ENCODE results near the gene GLT1D1. TPM values are rescaled to one million over a fixed set of nuclear protein-coding genes. Genes with fewer than 3 reads are reported as not detected.
"Not testable (repeated sequence)": the region's sequence is repeated elsewhere in the genome, so short reads cannot be mapped to it uniquely, and the experiment has no call there.

The GLT1D1 gene
- total and polyA plus RNA-seq, 10 donors, result 0.41 to 41.4 (median 13.9) TPM

DNA sequence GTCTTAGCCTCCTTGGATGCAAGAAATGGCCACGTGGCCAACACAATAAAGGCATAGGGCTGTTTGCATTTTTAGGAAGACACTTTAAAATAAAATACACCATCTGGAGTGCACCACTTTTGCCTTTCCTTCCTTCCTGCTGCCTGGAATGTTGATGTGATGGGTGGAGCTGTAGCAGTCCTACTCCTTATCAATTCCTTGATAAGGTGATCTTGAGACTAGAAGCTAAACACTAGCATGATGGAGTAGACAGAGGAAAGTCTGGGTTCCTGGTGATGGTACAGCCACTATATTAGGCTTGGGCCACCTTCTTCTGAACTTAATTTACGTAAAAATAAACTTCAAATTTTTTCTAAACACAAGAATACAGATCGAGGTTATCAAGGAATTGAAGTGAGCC lies 2.9 kb upstream of the GLT1D1 start:
- WGBS, 5 donors, result 61 to 77% (median 72%) methylated on average over 3 of the region's 3 CpGs
- TF ChIP-seq POLR2AphosphoS5 (IDR thresholded peaks at IDR 0.05), result no peak
- TF ChIP-seq POLR2A (IDR thresholded peaks at IDR 0.05), result no peak
- TF ChIP-seq, protein P1, sequence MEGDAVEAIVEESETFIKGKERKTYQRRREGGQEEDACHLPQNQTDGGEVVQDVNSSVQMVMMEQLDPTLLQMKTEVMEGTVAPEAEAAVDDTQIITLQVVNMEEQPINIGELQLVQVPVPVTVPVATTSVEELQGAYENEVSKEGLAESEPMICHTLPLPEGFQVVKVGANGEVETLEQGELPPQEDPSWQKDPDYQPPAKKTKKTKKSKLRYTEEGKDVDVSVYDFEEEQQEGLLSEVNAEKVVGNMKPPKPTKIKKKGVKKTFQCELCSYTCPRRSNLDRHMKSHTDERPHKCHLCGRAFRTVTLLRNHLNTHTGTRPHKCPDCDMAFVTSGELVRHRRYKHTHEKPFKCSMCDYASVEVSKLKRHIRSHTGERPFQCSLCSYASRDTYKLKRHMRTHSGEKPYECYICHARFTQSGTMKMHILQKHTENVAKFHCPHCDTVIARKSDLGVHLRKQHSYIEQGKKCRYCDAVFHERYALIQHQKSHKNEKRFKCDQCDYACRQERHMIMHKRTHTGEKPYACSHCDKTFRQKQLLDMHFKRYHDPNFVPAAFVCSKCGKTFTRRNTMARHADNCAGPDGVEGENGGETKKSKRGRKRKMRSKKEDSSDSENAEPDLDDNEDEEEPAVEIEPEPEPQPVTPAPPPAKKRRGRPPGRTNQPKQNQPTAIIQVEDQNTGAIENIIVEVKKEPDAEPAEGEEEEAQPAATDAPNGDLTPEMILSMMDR (IDR thresholded peaks at IDR 0.05 in 8 of 11, conservative IDR thresholded peaks at IDR 0.05 in 3 of 11), result no peak
- DNase-seq, result peak; percentile 1

DNA sequence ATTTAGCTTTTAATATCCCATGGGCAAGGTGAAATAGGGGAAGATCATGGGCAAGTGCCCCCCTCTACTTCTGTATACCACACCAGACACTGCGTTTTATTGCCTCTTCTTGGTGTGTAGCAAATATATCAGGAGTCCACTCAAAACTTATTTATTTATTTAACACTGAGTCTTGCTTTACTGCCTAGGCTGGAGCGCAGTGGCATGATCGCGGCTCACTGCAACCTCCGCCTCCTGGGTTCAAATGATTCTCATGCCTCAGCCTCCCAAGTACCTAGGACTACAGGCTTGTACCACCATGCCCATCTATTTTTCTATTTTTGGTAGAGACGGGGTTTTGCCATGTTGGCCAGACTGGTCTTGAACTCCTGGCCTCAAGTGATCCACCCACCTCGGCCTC lies 1.8 kb upstream of the GLT1D1 start:
- Histone ChIP-seq H3K4me1 (peaks cover 0 to 28% (median 6%) of the 10 kb centered on the region in 6 donors), H3K27me3 (replicated peaks in 1 of 7) (peaks cover 0 to 60% (median 35%) of the 10 kb centered on the region in 7 donors), H3K27ac (peak overlapping the region in 3 of 8 donors; percentile 89 to 96 (median 92))
- intact Hi-C loops (cut with DNase I; ENCODE audit: low total_unique reads); H3K36me3 ChIP-seq; H3K4me3 ChIP-seq; H3K9me3 ChIP-seq: not testable (repeated sequence)
- WGBS, 5 donors, result 69 to 90% (median 82%) methylated on average over 7 of the region's 7 CpGs
- peak; percentile 29 for DNase-seq

More for the DNA sequence above, 2.9 kb upstream of the GLT1D1 start:
- Histone ChIP-seq H3K36me3 (no peaks in the 10 kb centered on the region), H3K27me3 (replicated peaks in 1 of 7) (peaks cover 0 to 52% (median 35%) of the 10 kb centered on the region in 7 donors), H3K9me3 (no peaks in the 10 kb centered on the region), H3K4me3 (no peak overlapping the region), H3K27ac (no peak overlapping the region), H3K4me1 (peaks cover 0 to 27% (median 6%) of the 10 kb centered on the region in 6 donors)
- intact Hi-C loops (cut with DNase I; ENCODE audit: low total_unique reads), result no loop called here

DNA sequence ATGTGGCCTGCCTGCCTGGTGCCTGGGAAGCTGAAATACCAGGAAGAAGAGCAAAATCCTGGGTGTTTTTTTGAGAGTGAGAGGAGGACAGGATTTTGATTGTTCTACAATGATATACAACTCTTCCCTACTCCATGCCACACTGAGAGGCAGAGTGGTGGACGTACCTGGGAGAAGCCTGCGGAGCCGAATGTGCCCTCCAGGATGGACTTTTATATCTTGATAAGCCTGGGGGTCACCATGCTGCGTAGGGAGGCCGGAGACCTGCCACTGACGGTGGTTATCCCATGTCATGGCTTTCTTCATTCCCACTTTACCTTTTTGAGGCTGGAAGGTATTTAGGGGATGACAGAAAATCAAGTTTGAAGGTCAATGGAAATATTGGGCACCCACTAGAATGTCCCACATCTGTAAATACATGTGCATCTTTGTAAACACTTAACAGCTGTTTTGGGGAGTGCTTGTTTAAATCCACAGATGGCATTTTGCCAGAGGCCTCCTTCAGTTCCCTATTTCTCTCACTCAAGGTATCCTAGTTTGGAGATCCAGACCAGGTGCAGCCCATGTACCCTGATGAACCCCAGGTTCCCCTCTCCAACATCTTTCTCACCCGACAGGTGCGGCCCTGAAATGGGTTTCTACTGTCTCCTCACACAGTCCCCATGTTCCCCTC lies 1.1 kb upstream of the GLT1D1 start:
- intact Hi-C loops (cut with DNase I; ENCODE audit: low total_unique reads), result no loop called here
- no peaks in the 10 kb centered on the region for H3K9me3 ChIP-seq
- peak overlapping the region in 3 of 8 donors; percentile 40 to 71 (median 46) for H3K4me3 ChIP-seq
- peaks cover 0 to 64% (median 35%) of the 10 kb centered on the region in 7 donors for H3K27me3 ChIP-seq (replicated peaks in 1 of 7)
- H3K4me1 ChIP-seq, result peaks cover 0 to 36% (median 6%) of the 10 kb centered on the region in 6 donors
- WGBS, 5 donors, result 74 to 88% (median 81%) methylated on average over 8 of the region's 8 CpGs
- peak; percentile 61 for DNase-seq
- TF ChIP-seq, protein P1 (IDR thresholded peaks at IDR 0.05 in 8 of 11, conservative IDR thresholded peaks at IDR 0.05 in 3 of 11), result no peak
- TF ChIP-seq POLR2AphosphoS5 (IDR thresholded peaks at IDR 0.05) (no peak), POLR2A (IDR thresholded peaks at IDR 0.05) (no peak)
- H3K27ac ChIP-seq, result peak overlapping the region in 5 of 8 donors; percentile 62 to 96 (median 89)
- H3K36me3 ChIP-seq, result no peaks in the 10 kb centered on the region

DNA sequence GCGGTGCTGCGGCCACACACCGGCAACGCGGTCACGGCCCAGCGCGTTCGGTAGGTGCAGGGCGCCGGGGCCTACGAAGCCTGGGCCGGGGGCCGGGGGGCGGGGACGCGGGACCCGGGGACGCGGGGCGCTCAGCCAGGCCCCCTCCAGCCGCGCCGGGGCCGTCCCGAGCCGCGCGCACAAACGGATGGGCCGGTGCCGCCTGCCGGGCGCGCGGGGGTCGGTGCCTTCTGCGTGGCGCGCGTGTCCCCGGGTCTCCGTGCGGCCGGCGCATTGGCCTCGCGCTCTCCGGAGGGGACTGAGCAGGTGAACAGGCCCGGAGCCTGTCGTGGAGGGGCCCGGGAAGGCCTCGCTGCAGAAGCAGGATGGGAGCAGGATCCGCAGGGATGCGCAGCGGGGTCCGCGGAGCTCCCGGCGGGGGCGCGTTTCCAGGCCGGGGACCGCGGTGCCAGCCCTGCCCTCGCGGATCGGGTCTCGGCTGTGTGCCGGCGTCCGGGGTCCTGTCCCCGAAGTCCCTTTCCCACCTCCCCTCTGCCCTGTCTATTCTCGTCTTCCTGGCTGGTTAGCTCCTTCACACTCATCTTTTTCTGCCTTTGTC lies 421 bp downstream of the GLT1D1 start:
- Histone ChIP-seq H3K36me3 (no peaks in the 10 kb centered on the region), H3K4me1 (peaks cover 0 to 36% (median 6%) of the 10 kb centered on the region in 6 donors), H3K4me3 (peak overlapping the region in 7 of 8 donors; percentile 20 to 71 (median 32)), H3K9me3 (no peaks in the 10 kb centered on the region), H3K27ac (peak overlapping the region in 7 of 8 donors; percentile 69 to 96 (median 84)), H3K27me3 (replicated peaks in 1 of 7) (peaks cover 0 to 64% (median 35%) of the 10 kb centered on the region in 7 donors)
- peak; percentile 82 for DNase-seq
- TF ChIP-seq, protein P1 (IDR thresholded peaks at IDR 0.05 in 8 of 11, conservative IDR thresholded peaks at IDR 0.05 in 3 of 11), result no peak
- TF ChIP-seq POLR2AphosphoS5 (IDR thresholded peaks at IDR 0.05) (no peak), POLR2A (IDR thresholded peaks at IDR 0.05) (no peak)
- intact Hi-C loops (cut with DNase I; ENCODE audit: low total_unique reads), result no loop called here
- 1 to 5% (median 2%) methylated on average over 31 to 74 of the region's 74 CpGs for WGBS, 5 donors

Data from spleen (tissue), 11 donors.